Esophagus muscularis mucosa (tissue), 3 donors: ENCODE data around the gene CTDP1.

Experiments used
- EP300 ChIP-seq: sonication (generic); formaldehyde crosslinking; IDR thresholded peaks from one replicate; pipeline ENCODE4 v1.6.1; 2017; ENCODE audit warnings: antibody characterized with exemption
- POLR2AphosphoS5 ChIP-seq, 2 donors: sonication (generic); formaldehyde crosslinking; IDR thresholded peaks; one replicate each; pipeline ENCODE4 v1.6.1; 2017; ENCODE audit warnings: antibody characterized with exemption in 2 of 2

DNA sequence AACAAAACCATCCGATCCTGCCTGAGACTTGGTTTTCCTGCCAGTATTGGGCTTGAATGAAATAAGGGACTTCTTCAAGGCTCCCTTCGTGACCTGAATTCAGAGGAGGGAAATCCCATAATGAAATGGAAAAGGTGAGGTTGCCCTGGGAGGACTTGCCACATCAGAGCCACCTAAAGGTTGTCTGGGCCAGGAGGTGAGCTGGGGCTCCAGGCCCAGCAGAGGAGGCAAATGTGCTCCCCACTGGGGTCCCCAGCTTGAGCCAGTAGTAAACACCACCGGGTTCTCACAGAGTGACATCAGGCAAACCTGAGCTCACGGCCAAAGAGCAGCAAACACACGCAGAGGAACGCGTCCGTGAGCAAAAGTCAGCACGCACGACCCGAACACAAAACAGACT is 28.6 kb upstream of the CTDP1 start:
- TF ChIP-seq POLR2AphosphoS5 (IDR thresholded peaks at IDR 0.05) (no peak), EP300 (no peak)
